ENCODE results near the gene CES5A. TPM values are rescaled to one million over a fixed set of nuclear protein-coding genes. Genes with fewer than 3 reads are reported as not detected.
A peak's percentile ranks its signal among the peaks of the same experiment; 100 is the strongest.

Gene CES5A
- total RNA-seq, 2 donors from 2014 or later = 0.26 TPM; not detected in 1

GRCh38 chr16:55846598-55847346, 28.4 kb downstream of the CES5A start:
- no peak for TF ChIP-seq CTCF (conservative IDR thresholded peaks at IDR 0.05)
- WGBS, 2 experiments (ENCODE audit: insufficient coverage in 1 of 2, insufficient read length in 1 of 2) = 75 to 87% methylated on average over 10 to 11 of the region's 11 CpGs
- peaks cover 9% of the 10 kb centered on the region for H3K27me3 Mint-ChIP-seq (ENCODE audit: insufficient read depth)

GRCh38 chr16:55843105-55843395, 32.1 kb downstream of the CES5A start:
- WGBS, 2 experiments (ENCODE audit: insufficient coverage in 1 of 2, insufficient read length in 1 of 2) = 67% methylated on average over 2 of the region's 2 CpGs; no CpG with 5 or more reads in 1 of the 2 experiments
- H3K27me3 Mint-ChIP-seq (ENCODE audit: insufficient read depth) = peaks cover 11% of the 10 kb centered on the region
- peak; percentile 4 for TF ChIP-seq CTCF (conservative IDR thresholded peaks at IDR 0.05)
- Histone ChIP-seq H3K4me1 (ENCODE audit: control insufficient read depth, insufficient read depth, low read length) (no peaks in the 10 kb centered on the region), H3K36me3 (ENCODE audit: control insufficient read depth, insufficient read depth, low read length) (no peaks in the 10 kb centered on the region), H3K27ac (ENCODE audit: low read depth, low read length) (no peak overlapping the region), H3K4me3 (ENCODE audit: low read length) (no peak overlapping the region), H3K9me3 (ENCODE audit: control insufficient read depth, low read length) (no peaks in the 10 kb centered on the region), H3K9ac (ENCODE audit: extremely low read depth, low read length, poor library complexity, severe bottlenecking) (no peak overlapping the region), H3K27me3 (ENCODE audit: control insufficient read depth, insufficient read depth, low read length, poor library complexity, severe bottlenecking) (no peaks in the 10 kb centered on the region)
- H3K36me3 Mint-ChIP-seq (ENCODE audit: low read depth) = no peaks in the 10 kb centered on the region
- H3K4me3 Mint-ChIP-seq = no peak overlapping the region
- H3K9me3 Mint-ChIP-seq = no peaks in the 10 kb centered on the region
- no peak overlapping the region for H3K27ac Mint-ChIP-seq
- peaks cover 9% of the 10 kb centered on the region for H3K4me1 Mint-ChIP-seq
- DNase-seq = no peak

More at GRCh38 chr16:55846598-55847346, 28.4 kb downstream of the CES5A start:
- no peaks in the 10 kb centered on the region for H3K9me3 ChIP-seq (ENCODE audit: control insufficient read depth, low read length)
- H3K4me3 ChIP-seq (ENCODE audit: low read length) = no peak overlapping the region
- Mint-ChIP-seq H3K36me3 (ENCODE audit: low read depth) (no peaks in the 10 kb centered on the region), H3K27ac (no peak overlapping the region), H3K4me3 (no peak overlapping the region), H3K9me3 (no peaks in the 10 kb centered on the region), H3K4me1 (peaks cover 9% of the 10 kb centered on the region)
- no peak for DNase-seq
- no peaks in the 10 kb centered on the region for H3K36me3 ChIP-seq (ENCODE audit: control insufficient read depth, insufficient read depth, low read length)
- no peak overlapping the region for H3K27ac ChIP-seq (ENCODE audit: low read depth, low read length)
- H3K27me3 ChIP-seq (ENCODE audit: control insufficient read depth, insufficient read depth, low read length, poor library complexity, severe bottlenecking) = peaks cover 8% of the 10 kb centered on the region
- H3K4me1 ChIP-seq (ENCODE audit: control insufficient read depth, insufficient read depth, low read length) = no peaks in the 10 kb centered on the region
- no peak overlapping the region for H3K9ac ChIP-seq (ENCODE audit: extremely low read depth, low read length, poor library complexity, severe bottlenecking)

- H3K36me3 Mint-ChIP-seq (ENCODE audit: low read depth) = no peaks in the 10 kb centered on the region
- 19 to 56% methylated on average over 4 to 11 of the region's 11 CpGs for WGBS, 2 experiments (ENCODE audit: insufficient coverage in 1 of 2, insufficient read length in 1 of 2)
- no peaks in the 10 kb centered on the region for H3K36me3 ChIP-seq (ENCODE audit: control insufficient read depth, insufficient read depth, low read length)
Measured at GRCh38 chr16:55842369-55843104, 32.6 kb downstream of the CES5A start.

More at GRCh38 chr16:55842369-55843104, 32.6 kb downstream of the CES5A start:
- no peaks in the 10 kb centered on the region for H3K9me3 Mint-ChIP-seq
- H3K4me1 Mint-ChIP-seq = peaks cover 9% of the 10 kb centered on the region
- Histone ChIP-seq H3K4me1 (ENCODE audit: control insufficient read depth, insufficient read depth, low read length) (no peaks in the 10 kb centered on the region), H3K4me3 (ENCODE audit: low read length) (no peak overlapping the region), H3K9me3 (ENCODE audit: control insufficient read depth, low read length) (no peaks in the 10 kb centered on the region), H3K9ac (ENCODE audit: extremely low read depth, low read length, poor library complexity, severe bottlenecking) (no peak overlapping the region), H3K27ac (ENCODE audit: low read depth, low read length) (no peak overlapping the region), H3K27me3 (ENCODE audit: control insufficient read depth, insufficient read depth, low read length, poor library complexity, severe bottlenecking) (no peaks in the 10 kb centered on the region)
- no peak for DNase-seq
- peaks cover 11% of the 10 kb centered on the region for H3K27me3 Mint-ChIP-seq (ENCODE audit: insufficient read depth)
- no peak overlapping the region for H3K27ac Mint-ChIP-seq
- peak; percentile 88 for TF ChIP-seq CTCF (conservative IDR thresholded peaks at IDR 0.05)
- no peak overlapping the region for H3K4me3 Mint-ChIP-seq

Measured in endodermal cell (in vitro differentiated cells).